Stomach (tissue), 9 donors: ENCODE measurements around the gene LRFN2. TPM values are rescaled to one million over a fixed set of nuclear protein-coding genes. Genes with fewer than 3 reads are reported as not detected.

Experiments used
- DNase-seq, 2 donors: peaks; one replicate each; pipeline versions ENCODE4 v3.0.0 to v3.0.0-alpha.2; 2013 to 2019
- H3K27ac ChIP-seq, 5 donors: fragments of 200-600 bp in 4 of 5; sonication (generic) in 4 of 5; one replicate each; pipeline ENCODE4 v1.5.1; 2013 to 2019; ENCODE audit warnings: mild to moderate bottlenecking in 1 of 5, moderate library complexity in 1 of 5
- H3K27me3 ChIP-seq, 3 donors: fragments of 200-600 bp; sonication (generic); one replicate each; pipeline ENCODE4 v1.5.1; 2017 to 2019; ENCODE audit warnings: mixed run types in 1 of 3
- H3K36me3 ChIP-seq, 4 donors: fragments of 200-600 bp; sonication (generic); 1 replicate in 3 of 4; 2 replicates in 1 of 4; pipeline ENCODE4 v1.5.1; 2016 to 2019
- H3K4me1 ChIP-seq, 4 donors: fragments of 200-600 bp; sonication (generic); one replicate each; pipeline ENCODE4 v1.5.1; 2016 to 2019
- H3K4me3 ChIP-seq, 4 donors: fragments of 200-600 bp; sonication (generic) in 3 of 4; one replicate each; pipeline ENCODE4 v1.5.1; 2016 to 2019; ENCODE audit warnings: mild to moderate bottlenecking in 1 of 4
- H3K9me3 ChIP-seq, 4 donors: fragments of 200-600 bp; sonication (generic); one replicate each; pipeline ENCODE4 v1.5.1; 2016 to 2019
- CTCF ChIP-seq, 7 experiments: fragments of 450-650 bp in 4 of 7; fragments of 200-600 bp in 3 of 7; sonication (generic) in 3 of 7; IDR thresholded peaks; one replicate each; pipeline ENCODE4 v1.5.1; 2016 to 2019; ENCODE audit warnings: antibody characterized with exemption in 7 of 7, control low read depth in 2 of 7, mild to moderate bottlenecking in 1 of 7
- EP300 ChIP-seq: sonication (generic); formaldehyde crosslinking; IDR thresholded peaks from one replicate; pipeline ENCODE4 v1.6.1; 2017; ENCODE audit warnings: antibody characterized with exemption
- POLR2A ChIP-seq, 4 donors: fragments of 450-650 bp; IDR thresholded peaks; one replicate each; pipeline ENCODE4 v1.6.1; 2016; ENCODE audit warnings: antibody characterized with exemption in 4 of 4, control low read depth in 2 of 4, mild to moderate bottlenecking in 1 of 4, moderate library complexity in 1 of 4
- POLR2AphosphoS5 ChIP-seq, 3 donors: sonication (generic); formaldehyde crosslinking; IDR thresholded peaks; one replicate each; pipeline ENCODE4 v1.6.1; 2016; ENCODE audit warnings: antibody characterized with exemption in 3 of 3
- WGBS, 5 donors: extraction: QIAGEN DNeasy Blood & Tissue Kit in 3 of 5; methylation state at CpG; one replicate each; pipeline versions ENCODE4 v1.1.5 to v1.1.7; 2013 to 2018; 5-methylcytosine and 5-hydroxymethylcytosine counted together
- intact Hi-C: fragments of 100-400 bp; cut with DNase I; formaldehyde crosslinking; loops from one replicate; pipeline ENCODE4 v1.15.1; 2023; ENCODE audit warnings: low total_unique reads
- polyA plus RNA-seq, 3 donors: library from polyadenylated mRNA; stranded (reverse); fragments of 200-250 nt; gene quantifications; one replicate each; pipeline ENCODE4 v1.2.3, GENCODE V29; 2013
- total RNA-seq, 5 donors: library from RNA; depleted of rRNA; stranded (reverse); fragments of >200 nt; gene quantifications; one replicate each; pipeline versions ENCODE4 v1.1.0 to v1.2.3, GENCODE V29; 2014 to 2016
- donor health status: healthy with polysubstance abuse.
- donor health status: Bipolar disorder and iron deficiency.
- donor health status: healthy.

The LRFN2 gene
- total and polyA plus RNA-seq, 8 donors: 0.10 TPM; not detected in 7

GRCh38 chr6:40611434-40611833 is 24.3 kb upstream of the LRFN2 start:
- H3K9me3 ChIP-seq: no peaks in the 10 kb centered on the region
- WGBS, 5 donors: 81 to 88% (median 83%) methylated on average over 5 of the region's 5 CpGs
- no peak for TF ChIP-seq POLR2A (IDR thresholded peaks at IDR 0.05)
- no peak for TF ChIP-seq EP300
- TF ChIP-seq CTCF (IDR thresholded peaks at IDR 0.05): no peak
- no peak for TF ChIP-seq POLR2AphosphoS5 (IDR thresholded peaks at IDR 0.05)
- H3K27ac ChIP-seq: no peak overlapping the region
- no peaks in the 10 kb centered on the region for H3K4me1 ChIP-seq
- DNase-seq: no peak
- H3K27me3 ChIP-seq: peaks cover 0 to 33% (median 0%) of the 10 kb centered on the region in 3 donors
- no peaks in the 10 kb centered on the region for H3K36me3 ChIP-seq
- intact Hi-C loops: no loop called here
- H3K4me3 ChIP-seq: no peak overlapping the region

- no peaks in the 10 kb centered on the region for H3K36me3 ChIP-seq
- DNase-seq: no peak
- peaks cover 0 to 33% (median 0%) of the 10 kb centered on the region in 3 donors for H3K27me3 ChIP-seq
- no peak for TF ChIP-seq EP300
- no peak for TF ChIP-seq CTCF (IDR thresholded peaks at IDR 0.05)
- no peak for TF ChIP-seq POLR2AphosphoS5 (IDR thresholded peaks at IDR 0.05)
- no peak for TF ChIP-seq POLR2A (IDR thresholded peaks at IDR 0.05)
- H3K27ac ChIP-seq: no peak overlapping the region
- no peak overlapping the region for H3K4me3 ChIP-seq
- intact Hi-C loops: no loop called here
- 9 to 55% (median 37%) methylated on average over 2 of the region's 2 CpGs for WGBS, 5 donors
- no peaks in the 10 kb centered on the region for H3K4me1 ChIP-seq
- H3K9me3 ChIP-seq: no peaks in the 10 kb centered on the region
These were observed 23.1 kb upstream of the LRFN2 start for GRCh38 chr6:40610229-40610628.

- intact Hi-C loops: no loop called here
- TF ChIP-seq POLR2AphosphoS5 (IDR thresholded peaks at IDR 0.05) (no peak), CTCF (IDR thresholded peaks at IDR 0.05) (no peak), POLR2A (IDR thresholded peaks at IDR 0.05) (no peak), EP300 (no peak)
- no peaks in the 10 kb centered on the region for H3K4me1 ChIP-seq
These were observed 19.8 kb upstream of the LRFN2 start for GRCh38 chr6:40606981-40607380.

GRCh38 chr6:40606526-40606925 is 19.4 kb upstream of the LRFN2 start:
- Histone ChIP-seq H3K4me1 (no peaks in the 10 kb centered on the region), H3K27ac (no peak overlapping the region), H3K36me3 (no peaks in the 10 kb centered on the region), H3K4me3 (no peak overlapping the region), H3K27me3 (peaks cover 0 to 53% (median 12%) of the 10 kb centered on the region in 3 donors), H3K9me3 (no peaks in the 10 kb centered on the region)
- DNase-seq: no peak
- intact Hi-C loops: no loop called here
- 71 to 82% (median 75%) methylated on average over 2 of the region's 2 CpGs for WGBS, 5 donors
- TF ChIP-seq POLR2A (IDR thresholded peaks at IDR 0.05) (no peak), CTCF (IDR thresholded peaks at IDR 0.05) (no peak), POLR2AphosphoS5 (IDR thresholded peaks at IDR 0.05) (no peak), EP300 (no peak)

More at GRCh38 chr6:40606981-40607380, 19.8 kb upstream of the LRFN2 start:
- no peaks in the 10 kb centered on the region for H3K9me3 ChIP-seq
- H3K27ac ChIP-seq: no peak overlapping the region
- DNase-seq: no peak
- 75 to 86% (median 84%) methylated on average over 4 of the region's 4 CpGs for WGBS, 5 donors
- H3K36me3 ChIP-seq: no peaks in the 10 kb centered on the region
- no peak overlapping the region for H3K4me3 ChIP-seq
- peaks cover 0 to 53% (median 12%) of the 10 kb centered on the region in 3 donors for H3K27me3 ChIP-seq
